NCI-H82 (cell line): ENCODE measurements around the gene GLB1L2.
A peak's percentile ranks its signal among the peaks of the same experiment; 100 is the strongest.

Experiments
- DNase-seq: peaks from one replicate; lab custom pipeline; 2025; lab: John Stamatoyannopoulos, UW

GLB1L2 gene

GRCh38 chr11:134405436-134405835 is 73.6 kb downstream of the GLB1L2 start:
- no peak for DNase-seq

DNA sequence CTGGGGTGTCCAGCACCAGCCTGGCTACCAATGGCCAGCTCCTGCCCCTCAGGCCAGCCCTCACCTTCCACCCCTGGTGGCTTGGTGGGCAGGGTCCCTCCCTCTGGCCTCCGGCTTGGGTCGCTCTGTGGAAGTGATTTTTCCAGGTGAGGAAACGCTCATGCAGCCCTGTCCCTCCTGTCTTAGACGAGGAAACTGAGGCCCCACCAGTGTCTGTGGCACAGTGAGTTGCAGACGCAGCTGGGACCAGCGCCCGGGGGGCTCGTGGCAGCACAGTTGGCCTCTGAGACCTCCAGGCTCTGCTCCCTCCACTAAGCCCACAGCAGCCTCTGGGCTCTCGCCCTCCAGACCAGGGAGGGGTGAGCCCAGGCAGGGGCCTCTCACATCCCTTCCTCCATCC is 74.1 kb downstream of the GLB1L2 start:
- no peak for DNase-seq

- DNase-seq, result no peak
These were observed 74.7 kb downstream of the GLB1L2 start for GRCh38 chr11:134406264-134407185.

DNA sequence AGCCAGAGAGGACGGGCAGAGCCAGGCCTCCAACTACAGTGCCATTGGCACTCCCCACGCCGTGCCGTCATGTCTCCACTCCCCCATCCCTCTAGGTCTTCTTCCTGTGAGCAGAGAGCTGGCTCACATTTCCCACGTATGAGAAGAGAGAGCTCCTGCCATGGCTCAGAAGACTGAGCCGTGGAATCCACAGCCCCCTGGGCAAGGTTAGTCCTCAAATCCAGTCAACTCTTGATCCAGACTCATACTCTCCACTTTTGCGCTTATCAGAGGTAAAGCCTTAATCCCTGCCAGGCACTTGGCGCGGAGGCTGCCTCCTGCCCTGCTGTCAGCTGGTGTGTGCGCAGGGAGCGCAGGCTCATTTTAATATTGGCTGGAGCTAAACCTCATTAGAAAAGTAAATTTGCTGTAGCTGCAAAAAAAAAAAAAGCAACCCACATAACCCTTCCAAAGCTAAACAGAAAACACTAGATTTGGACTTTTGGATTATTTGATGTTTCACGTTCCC is 75.6 kb downstream of the GLB1L2 start:
- DNase-seq, result peak; percentile 54

DNA sequence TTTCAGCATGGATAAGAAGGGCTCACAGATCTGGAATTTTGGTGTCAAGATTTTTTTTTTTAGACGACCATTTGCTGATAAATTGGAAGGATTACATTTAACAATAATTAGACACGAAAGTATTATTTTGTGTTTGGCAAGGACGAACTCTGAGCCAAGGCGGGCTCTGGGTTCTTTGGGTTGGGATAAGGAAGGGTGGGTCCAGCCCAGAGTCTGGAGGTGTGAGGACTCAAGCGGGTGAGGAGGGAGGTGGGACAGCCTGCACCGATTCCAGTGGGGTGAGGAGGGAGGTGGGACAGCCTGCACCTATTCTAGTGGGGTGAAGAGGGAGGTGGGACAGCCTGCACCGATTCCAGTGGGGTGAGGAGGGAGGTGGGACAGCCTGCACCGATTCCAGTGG is 76.1 kb downstream of the GLB1L2 start:
- DNase-seq, result no peak

DNA sequence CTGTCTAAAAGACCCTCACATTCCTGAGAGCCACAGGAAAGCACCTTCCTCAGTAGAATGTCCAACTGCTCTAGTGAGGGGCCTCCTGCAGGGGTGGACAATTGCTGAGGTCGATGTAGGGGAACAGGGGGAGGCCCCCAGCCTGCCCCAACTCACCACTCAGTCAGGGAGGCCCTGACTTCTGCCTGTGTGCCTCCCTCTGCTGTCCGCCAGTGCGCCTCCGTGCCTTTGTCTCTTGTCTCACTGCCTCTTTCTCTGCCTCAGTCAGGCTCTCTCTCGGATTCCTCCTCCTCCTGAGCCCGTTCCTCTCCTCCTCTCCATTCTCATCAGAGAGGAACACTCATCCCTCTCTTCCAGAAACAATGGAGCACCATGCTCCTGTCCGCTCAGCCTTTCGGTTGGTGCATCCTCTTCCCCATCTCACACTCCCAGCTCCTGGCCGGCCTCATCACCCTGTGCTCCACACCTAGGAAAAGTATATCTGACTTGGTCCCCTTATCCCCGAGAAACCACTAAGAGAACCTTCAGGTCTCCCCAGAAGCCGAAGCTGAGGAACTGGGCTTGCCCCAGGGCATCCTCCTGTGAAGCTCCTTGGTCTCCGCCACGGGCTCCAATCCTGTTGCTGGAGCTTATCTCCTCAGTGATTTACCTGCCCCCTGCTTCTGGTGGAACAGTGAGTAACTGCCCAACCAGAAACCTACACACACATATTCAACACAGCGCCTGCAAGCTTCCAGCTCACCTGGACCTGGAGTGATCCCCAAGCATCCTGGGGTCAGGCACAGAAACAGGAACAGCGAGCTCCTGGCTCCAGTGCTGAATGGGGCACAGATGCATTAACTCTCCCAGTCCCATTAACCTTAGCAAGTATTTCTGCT is 78.0 kb downstream of the GLB1L2 start:
- DNase-seq, result no peak

- DNase-seq, result no peak
These were observed 79.0 kb downstream of the GLB1L2 start for GRCh38 chr11:134410766-134411165.

DNA sequence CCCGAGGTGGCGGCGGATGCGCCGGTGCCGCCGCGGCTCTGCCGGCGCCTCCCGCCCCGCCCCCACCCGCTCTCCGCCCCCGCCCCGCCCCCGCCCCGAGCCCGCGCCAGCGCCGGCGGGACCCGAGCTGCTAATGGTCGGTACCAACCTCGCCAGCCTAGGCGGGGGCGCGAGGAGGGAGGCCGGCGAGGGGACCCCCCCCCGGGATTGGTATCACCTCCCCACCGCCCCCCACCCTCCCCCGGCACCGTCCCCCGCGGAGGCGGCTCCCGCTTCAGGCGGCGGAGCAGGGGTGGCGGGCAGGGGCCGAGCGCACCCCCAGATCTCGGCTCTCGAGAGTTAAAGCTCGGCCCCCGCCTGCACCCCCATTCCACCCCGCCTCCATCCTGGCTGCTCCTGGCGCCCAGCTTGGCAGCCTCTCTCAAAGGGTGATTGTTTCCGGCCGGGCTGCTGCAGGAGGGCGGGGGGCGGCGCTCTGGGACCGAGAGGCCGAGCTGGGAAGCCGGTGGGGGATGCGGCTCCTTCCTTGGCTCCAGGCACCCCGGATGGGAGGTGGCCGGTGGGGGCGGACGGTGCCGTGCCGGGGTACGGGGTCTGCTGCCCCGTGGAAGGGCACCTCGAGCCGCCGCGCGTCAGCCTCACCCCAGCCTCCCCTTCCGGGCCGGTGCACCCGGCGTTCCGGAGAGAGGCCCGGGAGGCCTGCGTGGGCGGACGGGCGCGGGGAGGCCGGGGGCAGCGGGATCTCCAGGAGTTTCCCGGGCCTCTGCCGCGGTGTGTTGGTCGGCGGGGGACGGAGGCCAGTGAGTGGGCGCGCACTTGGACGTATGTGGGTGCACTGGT is 80.6 kb downstream of the GLB1L2 start, which contains the start of gene B3GAT1:
B3GAT1 (minus strand) TSS at position 40 of the 840 bp plus-strand sequence. CDS start 24,583 bp downstream, outside the sequence.
- no peak for DNase-seq

GRCh38 chr11:134413043-134413825 is 81.4 kb downstream of the GLB1L2 start:
- DNase-seq, result no peak

DNA sequence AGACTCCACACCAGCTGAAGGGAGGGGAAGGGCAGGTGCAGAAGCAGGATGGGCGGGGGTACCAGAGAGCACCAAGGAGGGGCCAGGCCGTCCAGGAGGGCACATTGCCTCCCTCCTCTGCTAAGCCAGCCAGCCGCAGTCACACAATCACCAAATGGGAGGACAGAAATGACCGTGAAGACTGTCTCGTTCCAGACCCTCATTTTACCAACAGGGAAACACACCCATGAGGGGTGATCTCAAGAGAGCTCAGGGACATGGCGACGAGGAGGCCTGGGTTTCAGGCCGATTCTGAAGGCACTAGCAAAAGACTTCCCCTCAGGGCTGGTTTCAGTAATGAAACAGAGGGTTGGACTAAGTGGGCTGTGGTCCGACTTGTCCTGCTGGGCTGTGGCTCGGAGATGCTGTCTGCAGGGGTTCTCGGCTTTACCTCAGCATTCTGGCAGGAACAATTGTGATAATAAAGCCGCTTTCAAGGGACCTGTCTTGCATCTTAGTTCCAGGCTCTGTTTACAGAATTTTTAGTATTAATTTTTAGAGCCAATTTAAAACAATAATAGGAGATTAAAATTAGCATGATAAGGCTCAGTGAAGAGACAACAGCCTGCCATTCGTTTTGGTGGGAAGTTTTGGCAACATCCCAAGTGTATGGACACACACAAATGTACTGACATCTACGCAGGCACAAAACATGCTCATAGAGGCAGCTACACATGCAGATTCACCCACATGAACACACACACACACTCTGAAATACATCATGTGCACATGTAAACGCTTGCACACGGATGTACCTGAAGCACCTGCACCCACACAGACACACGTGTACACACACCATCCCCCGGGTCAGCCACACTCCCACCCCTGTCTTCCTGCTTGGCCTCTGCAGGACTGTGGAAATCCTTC is 82.3 kb downstream of the GLB1L2 start:
- no peak for DNase-seq

GRCh38 chr11:134414766-134415765 is 83.3 kb downstream of the GLB1L2 start:
- DNase-seq, result no peak

DNA sequence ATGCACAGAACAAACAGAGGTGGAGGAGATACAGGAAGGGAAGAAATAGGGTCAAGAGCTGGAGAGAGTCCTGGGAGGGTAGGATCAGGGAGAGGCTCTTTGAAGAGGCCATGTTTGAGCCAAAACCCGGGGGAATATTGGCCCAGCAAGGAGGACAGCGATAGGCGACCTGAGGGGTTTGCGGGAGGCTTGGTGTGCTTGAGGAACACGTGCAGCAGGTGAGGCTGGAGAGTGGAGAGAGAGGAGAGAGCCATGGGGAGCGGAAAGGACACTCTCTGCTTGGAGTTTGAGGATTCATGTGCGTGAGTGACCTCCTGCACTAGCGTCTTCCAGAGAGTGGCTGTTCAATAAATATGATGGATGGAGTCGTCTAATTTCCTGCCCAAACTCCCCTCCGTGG is 84.9 kb downstream of the GLB1L2 start:
- DNase-seq, result no peak

DNA sequence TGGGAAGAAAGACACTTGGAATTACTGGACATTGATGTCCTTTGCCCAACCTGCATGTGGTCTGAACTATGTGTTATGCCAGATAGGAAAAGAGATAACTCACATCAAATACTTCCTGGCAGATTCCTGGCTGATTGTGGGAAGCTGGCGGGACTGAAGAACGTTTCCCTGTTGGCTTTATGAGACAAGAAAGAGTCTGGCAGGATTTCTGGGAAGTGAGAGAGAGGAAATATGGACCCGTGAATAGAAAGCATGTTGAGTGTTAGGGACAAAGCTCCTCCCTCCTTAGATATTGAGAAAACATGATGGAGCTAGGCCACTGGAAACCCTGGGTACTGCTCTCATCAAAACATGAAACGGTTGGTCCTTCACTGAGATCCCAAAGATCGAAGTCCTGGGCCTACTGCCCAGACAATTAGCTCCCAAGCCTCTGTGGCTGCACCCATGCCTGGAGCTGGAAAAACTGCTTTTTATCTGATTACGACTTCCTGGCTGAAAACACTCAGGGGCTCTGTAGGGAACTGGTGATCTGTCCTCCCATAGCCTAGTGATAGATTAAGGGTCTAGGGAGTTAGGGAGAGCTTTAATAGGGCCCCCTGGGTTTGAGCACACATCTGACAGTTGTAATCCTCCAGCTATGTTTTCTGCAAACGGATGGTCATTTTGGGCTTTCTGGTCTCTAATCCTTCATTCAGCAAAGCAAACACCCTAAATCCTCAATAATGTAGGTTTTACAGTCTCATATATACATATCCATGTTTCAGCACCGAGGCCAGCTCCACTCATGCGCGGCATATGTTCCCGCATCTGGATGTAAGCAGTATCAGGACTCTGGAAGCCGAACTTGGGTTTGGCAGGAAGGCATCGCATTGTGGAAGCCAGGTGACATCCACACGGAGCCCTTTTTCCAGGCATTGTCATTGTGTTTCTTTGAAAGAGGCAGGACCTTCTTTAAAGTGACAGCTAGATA is 86.4 kb downstream of the GLB1L2 start:
- DNase-seq, result no peak

- DNase-seq, result no peak
These were observed 91.3 kb downstream of the GLB1L2 start for GRCh38 chr11:134423106-134423505.

GRCh38 chr11:134425413-134425812 is 93.6 kb downstream of the GLB1L2 start:
- no peak for DNase-seq
